Thyroid gland (tissue), 4 donors: ENCODE data around the gene GATA5. TPM values are rescaled to one million over a fixed set of nuclear protein-coding genes. Genes with fewer than 3 reads are reported as not detected.
A peak's percentile ranks its signal among the peaks of the same experiment; 100 is the strongest.
"Not testable (repeated sequence)": the region's sequence is repeated elsewhere in the genome, so short reads cannot be mapped to it uniquely, and the experiment has no call there.

Experiments
- DNase-seq, 2 donors: peaks; one replicate each; pipeline ENCODE4 v3.0.0-alpha.2; 2019
- H3K27ac ChIP-seq, 3 donors: fragments of 200-600 bp; sonication (generic); 1 replicate in 2 of 3; 2 replicates in 1 of 3; pipeline ENCODE4 v1.5.1; 2016 to 2019; ENCODE audit warnings: mild to moderate bottlenecking in 1 of 3, moderate library complexity in 1 of 3
- H3K27me3 ChIP-seq: fragments of 200-600 bp; sonication (generic); one replicate; pipeline ENCODE4 v1.5.1; 2019
- H3K36me3 ChIP-seq, 2 donors: fragments of 200-600 bp; sonication (generic); one replicate each; pipeline ENCODE4 v1.5.1; 2016 to 2019
- H3K4me1 ChIP-seq, 2 donors: fragments of 200-600 bp; sonication (generic); one replicate each; pipeline ENCODE4 v1.5.1; 2017 to 2019
- H3K4me3 ChIP-seq, 3 donors: fragments of 200-600 bp; sonication (generic); replicated peaks in 1 of 3; 1 replicate in 2 of 3; 2 replicates in 1 of 3; pipeline ENCODE4 v1.5.1; 2016; ENCODE audit warnings: mild to moderate bottlenecking in 1 of 3
- H3K9me3 ChIP-seq: fragments of 200-600 bp; sonication (generic); one replicate; pipeline ENCODE4 v1.5.1; 2017
- CTCF ChIP-seq, 6 experiments: fragments of 200-600 bp in 3 of 6; fragments of 450-650 bp in 3 of 6; sonication (generic) in 3 of 6; IDR thresholded peaks; one replicate each; pipeline ENCODE4 v1.5.1; 2016 to 2019; ENCODE audit warnings: antibody characterized with exemption in 6 of 6, mild to moderate bottlenecking in 2 of 6, inconsistent platforms in 1 of 6, moderate library complexity in 1 of 6
- POLR2A ChIP-seq, 2 donors: fragments of 450-650 bp; IDR thresholded peaks; one replicate each; pipeline ENCODE4 v1.6.1; 2017; ENCODE audit warnings: antibody characterized with exemption in 2 of 2, mild to moderate bottlenecking in 2 of 2, moderate library complexity in 1 of 2
- WGBS, 2 donors: methylation state at CpG; one replicate each; pipeline ENCODE4 v1.1.5; 2017; 5-methylcytosine and 5-hydroxymethylcytosine counted together
- intact Hi-C: fragments of 100-400 bp; cut with DNase I; formaldehyde crosslinking; loops from one replicate; pipeline ENCODE4 v1.15.1; 2023
- total RNA-seq, 4 donors: library from RNA; depleted of rRNA; stranded (reverse); fragments of >200 nt; gene quantifications; one replicate each; pipeline ENCODE4 v1.2.3, GENCODE V29; 2016

GATA5 gene
- total RNA-seq, 4 donors from 2014 or later, result 0.33 to 0.67 (median 0.54) TPM; not detected in 1

GRCh38 chr20:62493886-62494285, 18.1 kb upstream of the GATA5 start:
- TF ChIP-seq POLR2A (IDR thresholded peaks at IDR 0.05), result no peak
- no peak for TF ChIP-seq CTCF (IDR thresholded peaks at IDR 0.05)
- Histone ChIP-seq H3K36me3 (no peaks in the 10 kb centered on the region), H3K27me3 (no peaks in the 10 kb centered on the region), H3K9me3 (no peaks in the 10 kb centered on the region), H3K4me3 (no peak overlapping the region), H3K4me1 (peaks cover 0 to 5% of the 10 kb centered on the region in 2 donors), H3K27ac (no peak overlapping the region)
- intact Hi-C loops, result loop anchor here (10.0 kb wide), 1 partner anchor 189 kb away; the partner anchor contains the start of gene ADRM1
- DNase-seq, result no peak
- 96 to 98% methylated on average over 7 to 10 of the region's 10 CpGs for WGBS, 2 donors

GRCh38 chr20:62493253-62493885, 17.6 kb upstream of the GATA5 start:
- Histone ChIP-seq H3K4me1 (peaks cover 0 to 5% of the 10 kb centered on the region in 2 donors), H3K9me3 (no peaks in the 10 kb centered on the region), H3K36me3 (no peaks in the 10 kb centered on the region), H3K4me3 (no peak overlapping the region), H3K27ac (no peak overlapping the region), H3K27me3 (no peaks in the 10 kb centered on the region)
- no peak for DNase-seq
- no peak for TF ChIP-seq CTCF (IDR thresholded peaks at IDR 0.05)
- no peak for TF ChIP-seq POLR2A (IDR thresholded peaks at IDR 0.05)
- intact Hi-C loops, result loop anchor here (10.0 kb wide), 1 partner anchor 189 kb away; the partner anchor contains the start of gene ADRM1
- 89% methylated on average over 15 of the region's 15 CpGs; no CpG with 5 or more reads in 1 of the 2 donors for WGBS, 2 donors

GRCh38 chr20:62492711-62493110, 16.9 kb upstream of the GATA5 start:
- Histone ChIP-seq H3K36me3 (no peaks in the 10 kb centered on the region), H3K27me3 (no peaks in the 10 kb centered on the region), H3K4me3 (no peak overlapping the region), H3K4me1 (peaks cover 0 to 5% of the 10 kb centered on the region in 2 donors), H3K9me3 (no peaks in the 10 kb centered on the region), H3K27ac (no peak overlapping the region)
- no peak for DNase-seq
- TF ChIP-seq CTCF (IDR thresholded peaks at IDR 0.05), result no peak
- TF ChIP-seq POLR2A (IDR thresholded peaks at IDR 0.05), result no peak
- 95 to 100% methylated on average over 2 to 4 of the region's 10 CpGs for WGBS, 2 donors
- intact Hi-C loops, result loop anchor here (10.0 kb wide), 1 partner anchor 188 kb away; the partner anchor contains the start of gene ADRM1

GRCh38 chr20:62490783-62491182, 15.0 kb upstream of the GATA5 start:
- H3K4me1 ChIP-seq, H3K36me3 ChIP-seq, H3K27me3 ChIP-seq, DNase-seq, H3K4me3 ChIP-seq, H3K27ac ChIP-seq, H3K9me3 ChIP-seq: not testable (repeated sequence)
- WGBS, 2 donors, result 80 to 81% methylated on average over 4 of the region's 4 CpGs
- intact Hi-C loops, result loop anchor here (10.0 kb wide), 1 partner anchor 186 kb away; the partner anchor contains the start of gene ADRM1

- Histone ChIP-seq H3K4me3 (no peak overlapping the region), H3K4me1 (peaks cover 0 to 5% of the 10 kb centered on the region in 2 donors), H3K9me3 (no peaks in the 10 kb centered on the region), H3K27me3 (peaks cover 6% of the 10 kb centered on the region), H3K36me3 (no peaks in the 10 kb centered on the region), H3K27ac (peak overlapping the region in 1 of 3 donors; percentile 22)
- no peak for TF ChIP-seq CTCF (IDR thresholded peaks at IDR 0.05)
- 87 to 98% methylated on average over 4 to 6 of the region's 8 CpGs for WGBS, 2 donors
- intact Hi-C loops, result loop anchor here (10.0 kb wide), 1 partner anchor 185 kb away; the partner anchor contains the start of gene ADRM1
- DNase-seq, result no peak
Observed at GRCh38 chr20:62489932-62490263, 14.1 kb upstream of the GATA5 start.
